SK-N-MC (cell line): ENCODE measurements around the gene ANKRD44.

Source experiments
- DNase-seq: peaks from one replicate; pipeline ENCODE4 v3.0.0-alpha.2; 2011; ENCODE audit warnings: low read depth, low spot score
- H3K27ac ChIP-seq: fragments of 200-600 bp; sonication (generic); 2 replicates; pipeline ENCODE4 v1.5.1; 2016; ENCODE audit warnings: mixed run types
- H3K36me3 ChIP-seq: fragments of 200-600 bp; sonication (generic); 2 replicates; pipeline ENCODE4 v1.6.1; 2017; ENCODE audit warnings: antibody characterized with exemption, low read length, mixed read lengths; ENCODE audit not compliant: insufficient read depth
- H3K4me3 ChIP-seq: fragments of 200-600 bp; sonication (generic); 2 replicates; pipeline ENCODE4 v1.5.1; 2016
- H3K9ac ChIP-seq: fragments of 200-600 bp; sonication (generic); 2 replicates; pipeline ENCODE4 v1.8.0; 2017; ENCODE audit warnings: mixed run types, mixed read lengths; ENCODE audit not compliant: insufficient read length
- H3K9me3 ChIP-seq: fragments of 200-600 bp; sonication (generic); 2 replicates; pipeline ENCODE4 v1.6.1; 2017; ENCODE audit warnings: low read depth, mild to moderate bottlenecking, antibody characterized with exemption, low read length, moderate library complexity, mixed read lengths
- EZH2 ChIP-seq: fragments of 200-600 bp; sonication (generic); IDR thresholded peaks from one replicate; pipeline ENCODE4 v1.6.1; 2017; ENCODE audit warnings: antibody characterized with exemption
- FOXP2 ChIP-seq: optimal IDR thresholded peaks from 2 replicates; pipeline ENCODE3; 2011; ENCODE audit warnings: mild to moderate bottlenecking, moderate library complexity; ENCODE audit not compliant: insufficient read depth; ENCODE audit errors: extremely low read length, control extremely low read depth
- POLR2AphosphoS5 ChIP-seq: IDR thresholded peaks from 2 replicates; pipeline ENCODE4 v1.6.1; 2012; ENCODE audit warnings: mild to moderate bottlenecking, low read depth, low read length, borderline replicate concordance

ANKRD44 gene

DNA sequence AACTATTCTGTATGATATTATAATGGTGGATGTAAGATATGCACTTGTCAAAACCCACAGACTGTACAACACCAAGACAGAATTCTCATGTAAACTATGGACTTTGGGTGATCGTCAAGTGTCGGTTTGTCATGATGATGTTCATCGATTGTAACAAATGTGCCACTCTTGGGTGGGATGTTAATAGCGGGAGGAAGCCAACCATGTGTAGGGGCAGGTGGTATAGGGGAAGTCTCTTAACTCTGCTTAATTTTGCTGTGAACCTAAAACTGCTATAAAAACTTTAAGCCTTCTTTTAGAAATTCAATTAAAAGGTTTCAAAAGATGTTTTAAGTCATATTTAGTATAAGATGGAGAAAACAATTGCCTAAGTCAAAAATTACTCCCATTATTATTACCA, 139.0 kb downstream of the ANKRD44 start:
- no peak overlapping the region for H3K4me3 ChIP-seq
- no peak for DNase-seq
- H3K9me3 ChIP-seq: no peaks in the 10 kb centered on the region
- H3K36me3 ChIP-seq: no peaks in the 10 kb centered on the region
- no peak overlapping the region for H3K9ac ChIP-seq
- no peak overlapping the region for H3K27ac ChIP-seq
- TF ChIP-seq EZH2 (no peak), POLR2AphosphoS5 (no peak), FOXP2 (no peak)

DNA sequence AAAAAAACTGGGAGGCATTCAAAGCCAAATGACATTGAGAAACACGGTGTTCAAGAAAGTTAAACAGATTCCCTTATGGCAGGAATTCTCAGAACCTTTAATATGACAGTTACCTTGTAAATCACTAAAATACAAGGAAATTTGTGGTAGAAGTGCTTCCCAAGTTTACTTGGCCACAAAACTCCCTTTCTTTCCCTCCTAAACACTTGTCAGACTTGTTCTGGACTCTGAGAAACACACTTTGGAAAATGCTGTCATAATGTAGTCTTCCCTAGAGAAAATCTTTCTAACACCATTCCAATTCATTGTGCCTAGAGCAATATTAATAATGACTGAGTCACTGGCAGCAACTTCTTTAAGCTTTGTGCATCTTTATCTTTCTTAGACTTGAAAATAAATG, 140.4 kb downstream of the ANKRD44 start:
- Histone ChIP-seq H3K36me3 (no peaks in the 10 kb centered on the region), H3K27ac (peak overlapping the region; percentile 60), H3K9ac (no peak overlapping the region), H3K4me3 (no peak overlapping the region), H3K9me3 (no peaks in the 10 kb centered on the region)
- DNase-seq: no peak
- TF ChIP-seq EZH2 (no peak), POLR2AphosphoS5 (no peak), FOXP2 (no peak)

- Histone ChIP-seq H3K9ac (no peak overlapping the region), H3K36me3 (no peaks in the 10 kb centered on the region), H3K9me3 (no peaks in the 10 kb centered on the region), H3K27ac (no peak overlapping the region), H3K4me3 (no peak overlapping the region)
- peak; percentile 40 for DNase-seq
- no peak for TF ChIP-seq FOXP2
- TF ChIP-seq EZH2: no peak
- TF ChIP-seq POLR2AphosphoS5: no peak
Measured at GRCh38 chr2:197168705-197169104, 141.9 kb downstream of the ANKRD44 start.

DNA sequence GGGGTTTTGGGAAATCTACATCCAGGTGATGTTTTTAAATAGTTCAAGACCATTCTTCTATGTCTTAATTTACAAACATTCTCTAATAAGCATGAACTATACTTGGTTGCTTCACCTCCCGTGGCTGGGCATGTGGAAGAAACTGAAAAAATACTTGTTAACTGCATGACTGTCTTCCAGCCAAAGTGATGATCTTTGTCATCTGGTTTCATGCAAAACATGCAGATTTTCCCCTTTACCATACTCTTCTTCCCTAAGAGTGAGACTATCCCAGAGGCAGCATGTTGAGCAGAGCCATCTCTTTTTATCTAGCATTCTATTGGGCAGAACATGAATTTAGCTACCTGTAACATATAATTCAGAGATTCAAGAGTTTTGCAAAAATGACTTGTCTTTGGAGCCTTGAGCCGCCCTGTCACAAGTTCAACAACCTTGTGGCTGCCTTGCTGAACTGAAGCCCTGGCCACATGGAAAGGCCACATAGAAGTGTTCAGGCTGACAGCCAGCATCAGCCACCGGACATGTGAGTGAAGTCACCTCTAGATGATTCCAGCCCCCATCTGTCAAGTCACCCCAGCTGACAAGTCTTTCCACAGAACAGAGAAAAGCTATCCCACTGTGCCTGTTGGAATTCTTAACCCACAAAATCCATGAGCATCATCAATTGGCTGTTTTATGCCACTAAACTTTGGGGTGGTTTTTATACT, 142.8 kb downstream of the ANKRD44 start:
- Histone ChIP-seq H3K9ac (no peak overlapping the region), H3K36me3 (no peaks in the 10 kb centered on the region), H3K4me3 (no peak overlapping the region), H3K27ac (no peak overlapping the region), H3K9me3 (no peaks in the 10 kb centered on the region)
- TF ChIP-seq EZH2 (no peak), FOXP2 (no peak), POLR2AphosphoS5 (no peak)
- DNase-seq: no peak

DNA sequence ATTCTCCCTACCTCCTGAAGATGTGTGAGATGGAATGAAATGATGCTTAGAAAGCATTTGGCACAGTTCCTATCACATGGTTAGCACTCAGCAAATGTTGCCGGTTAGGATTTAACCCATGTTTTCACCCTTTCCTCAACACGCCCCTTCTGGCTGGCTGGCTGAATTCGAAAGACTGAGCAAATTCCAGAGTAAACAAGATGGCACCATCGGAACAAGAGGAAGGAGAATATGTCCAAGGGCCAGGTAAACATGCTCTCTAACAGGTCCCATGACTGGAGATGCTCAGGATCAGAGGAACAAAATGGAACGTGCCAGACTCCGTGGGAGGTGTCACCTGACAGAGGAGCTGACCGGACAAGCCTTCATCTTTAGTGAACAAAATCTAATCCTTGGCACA, 145.6 kb downstream of the ANKRD44 start:
- Histone ChIP-seq H3K4me3 (no peak overlapping the region), H3K9ac (no peak overlapping the region), H3K9me3 (no peaks in the 10 kb centered on the region), H3K27ac (no peak overlapping the region), H3K36me3 (no peaks in the 10 kb centered on the region)
- DNase-seq: no peak
- TF ChIP-seq FOXP2 (no peak), EZH2 (no peak), POLR2AphosphoS5 (no peak)

DNA sequence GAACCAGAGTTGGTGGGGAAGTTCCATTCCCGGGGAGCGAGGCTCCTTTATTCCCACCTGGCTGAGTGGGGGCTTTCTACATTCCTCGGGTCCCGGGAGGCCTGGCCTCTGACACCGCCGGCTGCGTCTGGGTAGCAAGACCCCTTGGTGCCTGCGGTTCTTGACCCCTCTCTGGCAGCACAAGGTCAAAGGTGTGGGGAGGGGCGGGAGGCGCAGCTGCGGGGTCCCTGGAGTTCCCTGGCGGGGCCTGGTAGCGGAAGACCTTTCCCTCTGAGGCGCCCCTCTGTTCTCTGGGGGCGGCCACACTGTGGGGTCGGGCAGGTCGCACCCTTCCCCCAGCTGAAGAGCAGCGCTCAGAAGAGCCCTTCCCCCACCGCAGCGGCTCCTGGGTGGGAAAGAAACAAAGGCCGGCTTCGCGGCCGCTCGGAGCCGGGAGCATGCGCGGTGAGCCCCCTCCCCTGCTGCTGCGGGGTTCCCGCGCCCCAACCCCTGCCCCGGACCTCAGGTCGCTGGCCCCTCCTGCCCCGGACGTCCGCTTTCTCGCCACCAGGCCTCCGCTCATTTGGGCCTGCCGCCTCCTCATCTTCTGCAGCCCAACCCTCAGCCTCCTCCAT, 146.3 kb downstream of the ANKRD44 start:
- H3K36me3 ChIP-seq: no peaks in the 10 kb centered on the region
- H3K9me3 ChIP-seq: no peaks in the 10 kb centered on the region
- H3K4me3 ChIP-seq: no peak overlapping the region
- no peak for DNase-seq
- H3K27ac ChIP-seq: no peak overlapping the region
- H3K9ac ChIP-seq: no peak overlapping the region
- TF ChIP-seq FOXP2 (no peak), EZH2 (no peak), POLR2AphosphoS5 (no peak)

GRCh38 chr2:197163712-197164140, 146.9 kb downstream of the ANKRD44 start:
- Histone ChIP-seq H3K27ac (no peak overlapping the region), H3K36me3 (no peaks in the 10 kb centered on the region), H3K9me3 (no peaks in the 10 kb centered on the region), H3K9ac (no peak overlapping the region), H3K4me3 (no peak overlapping the region)
- DNase-seq: no peak
- TF ChIP-seq POLR2AphosphoS5 (no peak), FOXP2 (no peak), EZH2 (no peak)

DNA sequence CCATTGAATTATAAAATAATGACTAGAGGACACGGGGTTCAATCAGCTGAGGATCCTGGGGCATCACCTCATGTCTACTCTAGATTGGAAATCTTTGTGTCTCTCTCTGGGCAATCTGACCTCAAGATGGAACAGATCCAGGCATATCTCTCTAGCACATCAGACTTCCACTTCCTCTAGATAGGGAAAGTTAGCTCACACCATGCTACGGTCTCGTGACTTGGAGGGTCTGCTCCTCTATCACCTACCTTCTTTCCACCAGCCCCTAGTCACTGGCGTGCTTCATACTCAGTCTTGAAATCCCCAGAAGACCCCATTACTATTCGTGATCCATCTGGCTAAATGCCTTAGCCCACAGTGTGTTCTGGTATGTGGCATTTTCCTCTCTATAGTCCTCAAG, 148.8 kb downstream of the ANKRD44 start:
- no peak overlapping the region for H3K27ac ChIP-seq
- no peaks in the 10 kb centered on the region for H3K36me3 ChIP-seq

More for the DNA sequence above, 148.8 kb downstream of the ANKRD44 start:
- no peak for DNase-seq
- no peak overlapping the region for H3K9ac ChIP-seq
- TF ChIP-seq POLR2AphosphoS5: no peak
- no peaks in the 10 kb centered on the region for H3K9me3 ChIP-seq
- H3K4me3 ChIP-seq: no peak overlapping the region
